OCI-LY7 (cell line): ENCODE data around the gene DHX38.

Source experiments
- CTCF ChIP-seq: fragments of 200-600 bp; sonication (generic); conservative IDR thresholded peaks from 2 replicates; pipeline ENCODE4 v1.5.1; 2014; ENCODE audit warnings: mild to moderate bottlenecking, antibody characterized with exemption, low read length, moderate library complexity, mixed read lengths
- EZH2phosphoT487 ChIP-seq: fragments of 200-600 bp; sonication (generic); IDR thresholded peaks from 2 replicates; pipeline ENCODE4 v1.6.1; 2018; ENCODE audit warnings: low read depth, borderline replicate concordance, mild to moderate bottlenecking, mixed run types, antibody characterized with exemption, low read length, moderate library complexity, mixed read lengths

GRCh38 chr16:72125635-72126428 is 32.2 kb downstream of the DHX38 start:
- TF ChIP-seq CTCF (no peak), EZH2phosphoT487 (no peak)
